Measurements from ENCODE around the gene SEPTIN2. TPM values are rescaled to one million over a fixed set of nuclear protein-coding genes. Genes with fewer than 3 reads are reported as not detected.

Gene SEPTIN2
- total RNA-seq, 3 donors from 2014 or later (not counting 1 experiment from before 2014, with no cell fraction given), result 275 to 315 (median 275) TPM

DNA sequence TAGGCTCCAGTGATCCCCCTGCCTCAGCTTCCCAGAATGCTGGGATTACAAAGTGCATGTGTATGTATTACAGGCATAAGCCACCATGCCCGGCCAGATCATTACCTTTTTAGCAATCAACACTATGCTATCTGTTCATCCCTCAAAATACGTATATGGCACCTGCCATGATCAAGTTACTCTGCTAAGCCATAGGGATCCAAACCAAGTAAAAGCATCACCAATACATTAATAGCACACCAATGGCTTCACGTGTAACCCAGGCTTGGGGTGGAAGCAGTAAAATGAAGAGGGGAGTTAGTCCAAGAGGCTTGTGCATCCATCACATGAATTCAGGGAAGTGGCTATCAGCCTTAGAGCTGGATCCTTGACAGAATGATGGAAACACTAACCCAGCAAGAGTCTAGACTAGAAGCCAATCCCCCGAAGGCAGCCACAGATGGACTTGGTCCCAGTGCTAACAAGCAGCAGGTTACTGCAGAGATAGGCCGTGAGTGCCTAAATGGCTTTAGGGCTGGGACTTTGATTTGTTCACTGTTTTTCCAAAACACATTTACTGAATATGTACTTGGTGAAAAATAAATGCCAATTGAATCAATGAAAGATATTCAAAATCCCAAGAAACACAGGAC lies 11.6 kb upstream of the SEPTIN2 start:
- intact Hi-C loops (cut with micrococcal nuclease), result no loop called here
- no peaks in the 10 kb centered on the region for H3K9me3 Mint-ChIP-seq
- H3K4me3 ChIP-seq (ENCODE audit: low read length), result no peak overlapping the region
- H3K27me3 Mint-ChIP-seq (ENCODE audit: low read depth in 2 of 2), result no peaks in the 10 kb centered on the region
- H3K36me3 ChIP-seq (ENCODE audit: control insufficient read depth, insufficient read depth, low read length), result no peaks in the 10 kb centered on the region
- H3K27me3 ChIP-seq (ENCODE audit: control insufficient read depth, insufficient read depth, low read length), result no peaks in the 10 kb centered on the region
- no peak overlapping the region for H3K27ac ChIP-seq (ENCODE audit: low read length)
- H3K4me1 ChIP-seq (ENCODE audit: control insufficient read depth, insufficient read depth, low read length), result peaks cover 54% of the 10 kb centered on the region
- H3K4me1 Mint-ChIP-seq, result peaks cover 48 to 49% of the 10 kb centered on the region in 2 donors
- no peak for TF ChIP-seq CTCF (IDR thresholded peaks at IDR 0.05)
- H3K36me3 Mint-ChIP-seq, result no peaks in the 10 kb centered on the region
- 93% methylated on average over 5 of the region's 5 CpGs for WGBS (ENCODE audit: insufficient coverage)
- H3K4me3 Mint-ChIP-seq, result peak overlapping the region; percentile 21
- DNase-seq (no peak), ATAC-seq (no peak)
- H3K27ac Mint-ChIP-seq, result peak overlapping the region; percentile 91 to 93
- H3K9me3 ChIP-seq (ENCODE audit: control insufficient read depth, insufficient read depth, low read length), result no peaks in the 10 kb centered on the region

- Histone ChIP-seq H3K4me1 (ENCODE audit: control insufficient read depth, insufficient read depth, low read length) (peaks cover 58% of the 10 kb centered on the region), H3K4me3 (ENCODE audit: low read length) (no peak overlapping the region), H3K9me3 (ENCODE audit: control insufficient read depth, insufficient read depth, low read length) (no peaks in the 10 kb centered on the region), H3K27me3 (ENCODE audit: control insufficient read depth, insufficient read depth, low read length) (no peaks in the 10 kb centered on the region), H3K36me3 (ENCODE audit: control insufficient read depth, insufficient read depth, low read length) (no peaks in the 10 kb centered on the region), H3K27ac (ENCODE audit: low read length) (no peak overlapping the region)
- H3K4me1 Mint-ChIP-seq, result peaks cover 59 to 67% of the 10 kb centered on the region in 2 donors
- no peak for DNase-seq
- intact Hi-C loops (cut with micrococcal nuclease), result no loop called here
- H3K36me3 Mint-ChIP-seq, result no peaks in the 10 kb centered on the region
- H3K9me3 Mint-ChIP-seq, result no peaks in the 10 kb centered on the region
- 82% methylated on average over 6 of the region's 6 CpGs for WGBS (ENCODE audit: insufficient coverage)
- no peak for TF ChIP-seq CTCF (IDR thresholded peaks at IDR 0.05)
- no peak for ATAC-seq
- no peak overlapping the region for H3K4me3 Mint-ChIP-seq
- no peaks in the 10 kb centered on the region for H3K27me3 Mint-ChIP-seq (ENCODE audit: low read depth in 2 of 2)
- no peak overlapping the region for H3K27ac Mint-ChIP-seq
Measured at GRCh38 chr2:241307055-241307454, 8.7 kb upstream of the SEPTIN2 start.

DNA sequence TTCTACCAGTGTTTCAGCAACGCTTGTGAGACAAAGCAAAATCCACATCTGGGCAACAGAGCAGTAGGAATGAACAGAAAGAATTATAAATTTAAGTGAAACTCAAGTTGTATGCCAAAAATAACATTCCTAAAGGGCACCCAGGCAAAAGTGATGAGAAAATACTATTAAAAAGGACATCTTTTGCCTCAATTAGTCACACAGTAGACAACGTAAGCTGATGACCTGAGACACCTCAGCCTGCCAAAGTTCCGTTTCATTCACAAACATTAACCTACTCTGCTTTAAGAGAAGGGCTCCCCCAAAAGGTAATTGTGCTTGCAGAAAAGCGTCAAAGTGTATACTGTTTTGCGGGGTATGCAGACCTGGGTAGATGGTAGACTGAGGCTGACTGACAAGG lies 7.5 kb upstream of the SEPTIN2 start:
- intact Hi-C loops (cut with micrococcal nuclease), result no loop called here
- H3K4me3 Mint-ChIP-seq, result no peak overlapping the region
- H3K36me3 ChIP-seq (ENCODE audit: control insufficient read depth, insufficient read depth, low read length), result no peaks in the 10 kb centered on the region
- ATAC-seq (no peak), DNase-seq (no peak)
- peaks cover 46% of the 10 kb centered on the region for H3K4me1 ChIP-seq (ENCODE audit: control insufficient read depth, insufficient read depth, low read length)
- no peaks in the 10 kb centered on the region for H3K27me3 Mint-ChIP-seq (ENCODE audit: low read depth in 2 of 2)
- H3K4me3 ChIP-seq (ENCODE audit: low read length), result no peak overlapping the region
- H3K9me3 Mint-ChIP-seq, result no peaks in the 10 kb centered on the region
- H3K4me1 Mint-ChIP-seq, result peaks cover 57 to 61% of the 10 kb centered on the region in 2 donors
- H3K27me3 ChIP-seq (ENCODE audit: control insufficient read depth, insufficient read depth, low read length), result no peaks in the 10 kb centered on the region
- peak overlapping the region; percentile 54 to 85 for H3K27ac Mint-ChIP-seq
- no peak overlapping the region for H3K27ac ChIP-seq (ENCODE audit: low read length)
- H3K36me3 Mint-ChIP-seq, result no peaks in the 10 kb centered on the region
- 96% methylated on average over 4 of the region's 5 CpGs for WGBS (ENCODE audit: insufficient coverage)
- H3K9me3 ChIP-seq (ENCODE audit: control insufficient read depth, insufficient read depth, low read length), result no peaks in the 10 kb centered on the region
- TF ChIP-seq CTCF (IDR thresholded peaks at IDR 0.05), result no peak
